GM23248 (cell line): ENCODE measurements around the gene SPACA7. TPM values are rescaled to one million over a fixed set of nuclear protein-coding genes. Genes with fewer than 3 reads are reported as not detected.

ENCODE experiments used
- DNase-seq: peaks from one replicate; pipeline ENCODE4 v3.0.0-alpha.2; 2015
- H2AFZ ChIP-seq: fragments of 200-600 bp; sonication (generic); 2 replicates; pipeline ENCODE4 v1.6.1; 2016; ENCODE audit warnings: antibody characterized with exemption
- H3F3A ChIP-seq: fragments of 200-600 bp; sonication (generic); 2 replicates; pipeline ENCODE4 v1.6.1; 2016; ENCODE audit warnings: mild to moderate bottlenecking, antibody characterized with exemption, mixed run types; ENCODE audit not compliant: insufficient read depth
- H3K27ac ChIP-seq: fragments of 200-600 bp; sonication (generic); 2 replicates; pipeline ENCODE4 v1.5.1; 2016; ENCODE audit warnings: mild to moderate bottlenecking
- H3K27me3 ChIP-seq: fragments of 200-600 bp; sonication (generic); replicated peaks from 2 replicates; pipeline ENCODE4 v1.6.1; 2016; ENCODE audit warnings: mild to moderate bottlenecking; ENCODE audit not compliant: insufficient read depth
- H3K36me3 ChIP-seq: fragments of 200-600 bp; sonication (generic); 2 replicates; pipeline ENCODE4 v1.6.1; 2016; ENCODE audit warnings: low read depth, mild to moderate bottlenecking
- H3K4me1 ChIP-seq: fragments of 200-600 bp; sonication (generic); 2 replicates; pipeline ENCODE4 v1.6.1; 2016; ENCODE audit warnings: mild to moderate bottlenecking; ENCODE audit not compliant: insufficient read depth
- H3K4me2 ChIP-seq: fragments of 200-600 bp; sonication (generic); one replicate; pipeline ENCODE4 v1.6.1; 2016; ENCODE audit warnings: mild to moderate bottlenecking; ENCODE audit not compliant: unreplicated experiment
- H3K4me3 ChIP-seq: fragments of 200-600 bp; sonication (generic); 2 replicates; pipeline ENCODE4 v1.5.1; 2016; ENCODE audit warnings: mild to moderate bottlenecking
- H3K79me2 ChIP-seq: fragments of 200-600 bp; sonication (generic); 2 replicates; pipeline ENCODE4 v1.6.1; 2016; ENCODE audit warnings: mild to moderate bottlenecking; ENCODE audit not compliant: insufficient read depth
- H3K9ac ChIP-seq: fragments of 200-600 bp; sonication (generic); 2 replicates; pipeline ENCODE4 v1.6.1; 2016; ENCODE audit warnings: mild to moderate bottlenecking
- H3K9me2 ChIP-seq: fragments of 200-600 bp; sonication (generic); 2 replicates; pipeline ENCODE4 v1.6.1; 2016; ENCODE audit warnings: mixed run types, mild to moderate bottlenecking, moderate library complexity; ENCODE audit not compliant: insufficient read depth
- H3K9me3 ChIP-seq: fragments of 200-600 bp; sonication (generic); one replicate; pipeline ENCODE4 v1.6.1; 2017; ENCODE audit warnings: low read depth
- H4K20me1 ChIP-seq: fragments of 200-600 bp; sonication (generic); 2 replicates; pipeline ENCODE4 v1.6.0; 2016; ENCODE audit not compliant: insufficient read depth
- EZH2 ChIP-seq: fragments of 200-600 bp; sonication (generic); IDR thresholded peaks from 2 replicates; pipeline ENCODE4 v1.6.1; 2018; ENCODE audit warnings: antibody characterized with exemption, mild to moderate bottlenecking; ENCODE audit not compliant: insufficient read depth, poor library complexity, severe bottlenecking
- EZH2phosphoT487 ChIP-seq: fragments of 200-600 bp; sonication (generic); IDR thresholded peaks from 2 replicates; pipeline ENCODE4 v1.6.1; 2018; ENCODE audit warnings: antibody characterized with exemption, moderate library complexity, mild to moderate bottlenecking, low read depth; ENCODE audit not compliant: insufficient read depth
- WGBS, 2 experiments: methylation state at CpG; one replicate each; pipeline ENCODE4 v1.1.6; 2015 to 2017; ENCODE audit warnings: low lambda C conversion rate in 2 of 2, low coverage in 1 of 2; ENCODE audit errors: missing lambda C conversion rate in 2 of 2; 5-methylcytosine and 5-hydroxymethylcytosine counted together
- in situ Hi-C: fragments of 300-500 bp; cut with MboI; formaldehyde crosslinking; loops from 2 replicates; pipeline ENCODE4 v1.15.0; 2020
- polyA plus RNA-seq: library from polyadenylated mRNA; unstranded; fragments of >200 nt; fragmentation: Nextera tagmentation; extraction: Ambion mirVana; gene quantifications from 2 replicates; pipeline ENCODE4 v1.2.1, GENCODE V29; 2016
- total RNA-seq: library from RNA; depleted of rRNA; stranded (reverse); fragments of >200 nt; shearing (Covaris generic); gene quantifications from 2 replicates; pipeline ENCODE4 v1.2.3, GENCODE V29; 2014; rRNA removed

Gene SPACA7
- total and polyA plus RNA-seq, 2 experiments from 2014 or later = not detected

- Histone ChIP-seq H3K36me3 (no peaks in the 10 kb centered on the region), H3K4me1 (no peaks in the 10 kb centered on the region), H4K20me1 (no peaks in the 10 kb centered on the region), H3K9me2 (no peaks in the 10 kb centered on the region), H3K27ac (no peak overlapping the region), H2AFZ (no peak overlapping the region), H3K79me2 (no peaks in the 10 kb centered on the region), H3K4me2 (no peak overlapping the region), H3K9me3 (no peaks in the 10 kb centered on the region), H3K27me3 (no peaks in the 10 kb centered on the region), H3K9ac (no peak overlapping the region), H3K4me3 (no peak overlapping the region), H3F3A (no peaks in the 10 kb centered on the region)
- TF ChIP-seq EZH2 = no peak
- no peak for TF ChIP-seq EZH2phosphoT487
- in situ Hi-C loops = no loop called here
- no peak for DNase-seq
Observed at GRCh38 chr13:112481458-112481857, 105.3 kb downstream of the SPACA7 start.

- Histone ChIP-seq H3K4me3 (no peak overlapping the region), H3F3A (no peaks in the 10 kb centered on the region), H2AFZ (no peak overlapping the region), H4K20me1 (no peaks in the 10 kb centered on the region), H3K4me1 (no peaks in the 10 kb centered on the region), H3K27ac (no peak overlapping the region), H3K79me2 (no peaks in the 10 kb centered on the region), H3K36me3 (no peaks in the 10 kb centered on the region), H3K9ac (no peak overlapping the region), H3K4me2 (no peak overlapping the region), H3K27me3 (no peaks in the 10 kb centered on the region), H3K9me2 (no peaks in the 10 kb centered on the region), H3K9me3 (no peaks in the 10 kb centered on the region)
- DNase-seq = no peak
- in situ Hi-C loops = no loop called here
- WGBS, 2 experiments = 89 to 92% methylated on average over 7 of the region's 7 CpGs
- TF ChIP-seq EZH2phosphoT487 = no peak
Observed at GRCh38 chr13:112483299-112483698, 107.1 kb downstream of the SPACA7 start.

Other genes starting within 250 kb of the SPACA7 start
- 12.0 TPM in 2 replicates for gene TUBGCP3, start 211.8 kb downstream of the SPACA7 start, total RNA-seq
- gene TUBGCP3, start 211.8 kb downstream of the SPACA7 start, polyA plus RNA-seq = 12.2 and 13.1 TPM in 2 replicates